GM12878 (cell line): ENCODE results near the gene COL23A1. TPM values are rescaled to one million over a fixed set of nuclear protein-coding genes. Genes with fewer than 3 reads are reported as not detected.

Source experiments
- ATAC-seq: fragments of 200-7000 bp; cut with Tn5 transposase; 3 replicates; pipeline ENCODE4 v1.9.1; 2020; ENCODE audit warnings: mild to moderate bottlenecking, moderate library complexity
- BruUV-seq: library from RNA; stranded (reverse); fragments of 400-500 nt; replicated peaks from 2 replicates; lab custom pipeline; 2021; lab: Mats Ljungman, UMichigan
- CTCF ChIA-PET: fragments of 300-600 bp; sonication (Branson Sonifier 250); formaldehyde crosslinking; extraction: SDS; loops from one replicate; lab custom pipeline; 2021; ENCODE audit warnings: inconsistent platforms; lab: Yijun Ruan, JAX
- POLR2A ChIA-PET: fragments of 350-600 bp; formaldehyde crosslinking; extraction: SDS; loops from one replicate; lab custom pipeline; 2021; ENCODE audit warnings: inconsistent platforms; lab: Charles Lee
- RAD21 ChIA-PET: fragments of 300-600 bp; sonication (Branson Sonifier 250); formaldehyde crosslinking; loops from one replicate; lab custom pipeline; 2023; ENCODE audit warnings: antibody characterized with exemption; ENCODE audit not compliant: unreplicated experiment; lab: Charles Lee
- SMC1A ChIA-PET: fragments of 300-600 bp; sonication (Branson Sonifier 250); formaldehyde crosslinking; loops from one replicate; lab custom pipeline; 2023; ENCODE audit not compliant: unreplicated experiment, uncharacterized antibody; lab: Charles Lee
- DNase-seq: peaks from one replicate; pipeline ENCODE4 v3.0.0-alpha.2; 2011; ENCODE audit warnings: low read depth, low spot score
- FAIRE-seq: peaks from 3 replicates; lab custom pipeline; 2011; peaks lifted over from hg19 to GRCh38; lab: Jason Lieb, UNC
- H2AFZ ChIP-seq: 2 replicates; pipeline ENCODE4 v1.6.0; 2011; ENCODE audit warnings: low read depth, low read length, control low read depth; ENCODE audit not compliant: control insufficient read depth
- H3K27ac ChIP-seq: 2 replicates; pipeline ENCODE4 v1.5.1; 2011; ENCODE audit warnings: control low read depth; ENCODE audit not compliant: control insufficient read depth, insufficient read depth
- H3K27me3 ChIP-seq, 2 experiments: replicated peaks in 1 of 2; 2 replicates each; pipeline versions ENCODE4 v1.6.0 to v1.6.1; 2011; ENCODE audit warnings: low read length in 1 of 2; ENCODE audit not compliant: control insufficient read depth in 2 of 2, insufficient read depth in 2 of 2
- H3K36me3 ChIP-seq, 2 experiments: 2 replicates each; pipeline ENCODE4 v1.5.1; 2011; ENCODE audit warnings: low read length in 1 of 2; ENCODE audit not compliant: control insufficient read depth in 2 of 2, insufficient read depth in 2 of 2
- H3K4me1 ChIP-seq: 2 replicates; pipeline ENCODE4 v1.6.1; 2011; ENCODE audit warnings: mild to moderate bottlenecking, low read length, moderate library complexity, mixed read lengths; ENCODE audit not compliant: control insufficient read depth, insufficient read depth
- H3K4me2 ChIP-seq: 2 replicates; pipeline ENCODE4 v1.6.0; 2011; ENCODE audit warnings: control low read depth; ENCODE audit not compliant: control insufficient read depth, insufficient read depth
- H3K4me3 ChIP-seq: fragments of 200-600 bp; sonication (generic); 2 replicates; pipeline ENCODE4 v1.5.1; 2016
- H3K79me2 ChIP-seq: 2 replicates; pipeline ENCODE4 v1.6.0; 2011; ENCODE audit warnings: low read length; ENCODE audit not compliant: control insufficient read depth, insufficient read depth
- H3K9ac ChIP-seq: 2 replicates; pipeline ENCODE4 v1.8.0; 2011; ENCODE audit warnings: low read length, control low read depth, mixed read lengths; ENCODE audit not compliant: control insufficient read depth, insufficient read depth
- H3K9me3 ChIP-seq: replicated peaks from 3 replicates; pipeline ENCODE4 v1.5.1; 2011; ENCODE audit warnings: mild to moderate bottlenecking, low read length; ENCODE audit not compliant: control insufficient read depth, insufficient read depth
- H4K20me1 ChIP-seq: 2 replicates; pipeline ENCODE4 v1.6.0; 2011; ENCODE audit not compliant: control insufficient read depth, insufficient read depth
- ASH2L ChIP-seq: fragments of 300-600, 200-600 bp; sonication (generic); IDR thresholded peaks from 2 replicates; pipeline ENCODE4 v1.6.1; 2017; ENCODE audit warnings: low read depth, mild to moderate bottlenecking, borderline replicate concordance
- BCL3 ChIP-seq: IDR thresholded peaks from 2 replicates; pipeline ENCODE4 v1.6.1; 2011; ENCODE audit warnings: borderline replicate concordance, low read depth, mild to moderate bottlenecking, moderate library complexity, low read length; ENCODE audit not compliant: insufficient read depth, poor library complexity, severe bottlenecking
- BMI1 ChIP-seq: fragments of 450-650 bp; IDR thresholded peaks from 2 replicates; pipeline ENCODE4 v1.6.1; 2016; ENCODE audit warnings: mild to moderate bottlenecking, moderate library complexity, borderline replicate concordance
- EED ChIP-seq: sonication (generic); IDR thresholded peaks from 2 replicates; pipeline ENCODE4 v1.6.1; 2016; ENCODE audit warnings: antibody characterized with exemption, low read depth
- KLF5 ChIP-seq: fragments of 450-650 bp; IDR thresholded peaks from 2 replicates; pipeline ENCODE4 v1.6.1; 2014; ENCODE audit warnings: mild to moderate bottlenecking; ENCODE audit not compliant: partially characterized antibody
- MTA2 ChIP-seq: fragments of 450-650 bp; IDR thresholded peaks from 2 replicates; pipeline ENCODE4 v1.6.1; 2016; ENCODE audit warnings: low read depth, mild to moderate bottlenecking, moderate library complexity
- MYB ChIP-seq: fragments of 150-350 bp; IDR thresholded peaks from 2 replicates; pipeline ENCODE4 v1.6.1; 2014; ENCODE audit warnings: mild to moderate bottlenecking, low read depth, low read length, borderline replicate concordance
- NBN ChIP-seq: fragments of 450-650 bp; IDR thresholded peaks from 2 replicates; pipeline ENCODE4 v1.6.1; 2016
- NRF1 ChIP-seq: conservative IDR thresholded peaks from 2 replicates; pipeline ENCODE4 v1.6.1; 2011; ENCODE audit warnings: mild to moderate bottlenecking, low read depth, low read length, improper control_type of control experiment
- POU2F2 ChIP-seq: IDR thresholded peaks from 3 replicates; pipeline ENCODE4 v1.6.1; 2011; ENCODE audit warnings: low read depth, mild to moderate bottlenecking, low read length, borderline replicate concordance
- SP1 ChIP-seq: IDR thresholded peaks from one replicate; pipeline ENCODE4 v1.6.1; 2011; ENCODE audit warnings: low read depth, low read length
- SRF ChIP-seq, 2 experiments: IDR thresholded peaks; 2 replicates each; pipeline ENCODE4 v1.6.1; 2011; ENCODE audit warnings: low read depth in 2 of 2, low read length in 2 of 2, mild to moderate bottlenecking in 1 of 2, moderate library complexity in 1 of 2
- STAT1 ChIP-seq: fragments of 450-650 bp; conservative IDR thresholded peaks from 2 replicates; pipeline ENCODE4 v1.6.1; 2014; ENCODE audit warnings: antibody characterized with exemption, mild to moderate bottlenecking
- TBL1XR1 ChIP-seq: IDR thresholded peaks from 2 replicates; pipeline ENCODE4 v1.6.1; 2012; ENCODE audit warnings: low read depth, low read length, improper control_type of control experiment
- ZNF24 ChIP-seq: fragments of 450-650 bp; IDR thresholded peaks from 2 replicates; pipeline ENCODE4 v1.6.1; 2017; ENCODE audit warnings: antibody characterized with exemption, mild to moderate bottlenecking
- ZNF384 ChIP-seq: IDR thresholded peaks from 2 replicates; pipeline ENCODE4 v1.6.1; 2012; ENCODE audit warnings: low read depth, mild to moderate bottlenecking, low read length, improper control_type of control experiment, borderline replicate concordance
- ZNF622 ChIP-seq: fragments of 450-650 bp; IDR thresholded peaks from 2 replicates; pipeline ENCODE4 v1.6.1; 2017; ENCODE audit warnings: mild to moderate bottlenecking, inconsistent platforms
- WGBS: methylation state at CpG from one replicate; pipeline ENCODE4 v1.1.6; 2016; ENCODE audit warnings: low lambda C conversion rate; ENCODE audit not compliant: insufficient replicate concordance, insufficient coverage; ENCODE audit errors: missing lambda C conversion rate; 5-methylcytosine and 5-hydroxymethylcytosine counted together
- in situ Hi-C: fragments of 300-500 bp; cut with MboI; formaldehyde crosslinking; loops from 9 replicates; pipeline ENCODE4 v1.14.3; 2018; ENCODE audit warnings: mixed read lengths
- intact Hi-C: fragments of 100-400 bp; cut with micrococcal nuclease; formaldehyde crosslinking; loops from one replicate; pipeline ENCODE4 v1.14.2; 2022; ENCODE audit not compliant: unreplicated experiment
- polyA plus RNA-seq, 11 experiments: library from polyadenylated mRNA; depleted of rRNA in 4 of 11; unstranded in 6 of 11; stranded (reverse) in 5 of 11; fragments of >200 nt; fragmentation: Nextera tagmentation in 4 of 11; fragmentation: Illumina TruSeq in 1 of 11; extraction: Ambion mirVana in 4 of 11; extraction: Trizol in 1 of 11; gene quantifications; 1 replicate in 1 of 11; 2 replicates in 10 of 11; pipeline versions ENCODE4 v1.2.1 to v1.2.3, GENCODE V29; 2011 to 2016; ENCODE audit warnings: inconsistent platforms in 2 of 11, missing spikeins in 2 of 11, low read depth in 1 of 11
- total RNA-seq, 4 experiments: library from RNA; depleted of rRNA in 3 of 4; stranded (reverse); fragments of >200 nt in 3 of 4; fragmentation: Illumina TruSeq in 1 of 4; extraction: Trizol in 1 of 4; gene quantifications; 2 replicates each; pipeline versions ENCODE4 v1.2.1 to v1.2.3, GENCODE V29; 2013 to 2021

COL23A1 gene
- total and polyA plus RNA-seq, 10 of the 15 experiments (the other 5 are each of a cell fraction or from before 2014, with no cell fraction given), result 0.03 to 0.83 (median 0.09) TPM; not detected in 5

- H3K27ac ChIP-seq, result no peak overlapping the region
- no peak overlapping the region for H3K4me2 ChIP-seq
- ChIA-PET SMC1A (no interaction called here), RAD21 (no interaction called here), POLR2A (no interaction called here), CTCF (no interaction called here)
- no peaks in the 10 kb centered on the region for H3K4me1 ChIP-seq
- H3K79me2 ChIP-seq, result no peaks in the 10 kb centered on the region
- H3K9me3 ChIP-seq, result no peaks in the 10 kb centered on the region; the same call in 1 of the 3 replicates
- BruUV-seq, result no TSS peak
- WGBS, result 36% methylated on average over 8 of the region's 8 CpGs
- FAIRE-seq (no peak), ATAC-seq (no peak), DNase-seq (no peak)
- in situ Hi-C loops (no loop called here), intact Hi-C loops (no loop called here)
- no peak overlapping the region for H3K9ac ChIP-seq
- TF ChIP-seq NBN (no peak), STAT1 (no peak), MTA2 (no peak), TBL1XR1 (no peak), NRF1 (no peak), ZNF24 (no peak), SRF (IDR thresholded peaks at IDR 0.05; ENCODE audit: low read depth in 2 of 2, low read length in 2 of 2) (no peak), MYB (no peak), SP1 (no peak)
- no peaks in the 10 kb centered on the region for H3K36me3 ChIP-seq
- no peak overlapping the region for H3K4me3 ChIP-seq
- no peaks in the 10 kb centered on the region for H4K20me1 ChIP-seq
- H2AFZ ChIP-seq, result no peak overlapping the region
- no peaks in the 10 kb centered on the region for H3K27me3 ChIP-seq
Observed at GRCh38 chr5:178403351-178403750, 186.8 kb downstream of the COL23A1 start.

- H3K9me3 ChIP-seq, result no peaks in the 10 kb centered on the region
- in situ Hi-C loops (no loop called here), intact Hi-C loops (no loop called here)
- H3K4me2 ChIP-seq, result no peak overlapping the region
- no peak for ATAC-seq
- POLR2A ChIA-PET, result no interaction called here
- no peaks in the 10 kb centered on the region for H3K36me3 ChIP-seq
- H3K4me3 ChIP-seq, result no peak overlapping the region
- H3K4me1 ChIP-seq, result no peaks in the 10 kb centered on the region
- no peak overlapping the region for H2AFZ ChIP-seq
- RAD21 ChIA-PET, result no interaction called here
- no peaks in the 10 kb centered on the region for H3K27me3 ChIP-seq
- H3K79me2 ChIP-seq, result no peaks in the 10 kb centered on the region
- H3K27ac ChIP-seq, result no peak overlapping the region
- no peak for FAIRE-seq
- SMC1A ChIA-PET, result no interaction called here
- CTCF ChIA-PET, result interaction anchor here (0.7 kb wide), 1 partner anchor 1815 kb away, joined by 3 read pairs; no protein-coding TSS in a partner anchor
- BruUV-seq, result no TSS peak
- WGBS, result 69% methylated on average over 12 of the region's 12 CpGs
- no peak overlapping the region for H3K9ac ChIP-seq
- no peaks in the 10 kb centered on the region for H4K20me1 ChIP-seq
- TF ChIP-seq ZNF384 (no peak), POU2F2 (no peak), KLF5 (no peak), ASH2L (no peak), BCL3 (no peak), EED (no peak), ZNF622 (no peak), BMI1 (no peak)
- TF ChIP-seq, all 136 proteins: peak for 0
- DNase-seq, result no peak
Observed at GRCh38 chr5:178399701-178400095, 190.5 kb downstream of the COL23A1 start.
